Heart right ventricle (tissue), 16 donors: ENCODE data around the gene CSNK2A1. TPM values are rescaled to one million over a fixed set of nuclear protein-coding genes. Genes with fewer than 3 reads are reported as not detected.

Experiments
- ATAC-seq, 8 donors: fragments of 200-7000 bp; cut with Tn5 transposase; one replicate each; pipeline ENCODE4 v1.9.1; 2020; ENCODE audit warnings: mild to moderate bottlenecking in 8 of 8, moderate library complexity in 8 of 8, moderate number of reproducible peaks in 1 of 8
- DNase-seq, 2 donors: peaks; one replicate each; pipeline ENCODE4 v3.0.0-alpha.2; 2020
- H3K27ac ChIP-seq, 10 donors: fragments of 200-600 bp; sonication (generic) in 2 of 10; one replicate each; pipeline versions ENCODE4 v1.5.0 to v1.8.0; 2020 to 2022; ENCODE audit warnings: mild to moderate bottlenecking in 3 of 10
- H3K27me3 ChIP-seq, 7 donors: fragments of 200-600 bp; one replicate each; pipeline ENCODE4 v1.8.0; 2021 to 2022; ENCODE audit warnings: mild to moderate bottlenecking in 2 of 7
- H3K36me3 ChIP-seq, 9 donors: fragments of 200-600 bp; sonication (generic) in 1 of 9; one replicate each; pipeline versions ENCODE4 v1.5.0 to v1.8.0; 2020 to 2022; ENCODE audit warnings: mild to moderate bottlenecking in 2 of 9
- H3K4me1 ChIP-seq, 9 donors: fragments of 200-600 bp; sonication (generic) in 1 of 9; one replicate each; pipeline versions ENCODE4 v1.5.0 to v1.8.0; 2020 to 2022; ENCODE audit warnings: mild to moderate bottlenecking in 4 of 9
- H3K4me3 ChIP-seq, 10 donors: fragments of 200-600 bp; sonication (generic) in 2 of 10; one replicate each; pipeline versions ENCODE4 v1.5.0 to v1.8.0; 2020 to 2022; ENCODE audit warnings: mild to moderate bottlenecking in 7 of 10, moderate library complexity in 2 of 10
- H3K9me3 ChIP-seq, 11 donors: fragments of 200-600 bp in 10 of 11; sonication (generic) in 2 of 11; one replicate each; pipeline versions ENCODE4 v1.5.0 to v1.8.0; 2013 to 2022; ENCODE audit warnings: mild to moderate bottlenecking in 2 of 11, control low read depth in 1 of 11, moderate library complexity in 1 of 11
- CTCF ChIP-seq, 9 donors: fragments of 200-600 bp; sonication (generic) in 2 of 9; IDR thresholded peaks; one replicate each; pipeline versions ENCODE4 v1.5.0 to v1.8.0; 2021 to 2022; ENCODE audit warnings: antibody characterized with exemption in 9 of 9, mild to moderate bottlenecking in 5 of 9, moderate library complexity in 1 of 9
- WGBS, 2 donors: extraction: QIAGEN DNeasy Blood & Tissue Kit; methylation state at CpG; one replicate each; pipeline ENCODE4 v1.1.7; 2013; ENCODE audit warnings: inconsistent platforms in 1 of 2; 5-methylcytosine and 5-hydroxymethylcytosine counted together
- intact Hi-C, 10 donors: fragments of 100-400 bp; cut with DNase I; formaldehyde crosslinking; loops; one replicate each; pipeline versions ENCODE4 v1.11.1 to v1.14.2; 2022
- polyA plus RNA-seq, 2 donors: library from polyadenylated mRNA; stranded (reverse); fragments of 200-250 nt; gene quantifications; one replicate each; pipeline ENCODE4 v1.2.3, GENCODE V29; 2013
- total RNA-seq, 10 donors: library from RNA; stranded (reverse); fragmentation: NEBNext Ultra II Directional in 3 of 10; extraction: Animal tissue kit (Norgen Biotek cat#: 25700) in 3 of 10; gene quantifications; one replicate each; pipeline versions ENCODE4 v1.2.1 to v1.2.4, GENCODE V29; 2021 to 2023
- donor health status: Arrhythmogenic right ventricular cardiomyopathy.
- donor health status: ischemic (EF 13 %, LVEDD 7.1; RV severe dilation, severe dysfunction).
- donor health status: healthy with polysubstance abuse.
- donor health status: DM: no; HTN: yes; CAD: no.
- donor health status: DM: no; HTN: no; CAD: no.
- donor health status: ischemic (EF 25% LVEDD 6.9; RV normal size, moderate dysfunction).
- donor health status: ischemic (EF 25% LVEDD 5.7; RV mildly dilated, moderate dysfunction).
- donor health status: healthy.
- donor health status: DM: yes; HTN: yes; CAD: no.
- donor health status: Ischemic cardiomyopathy.
- donor health status: ischemic (EF 35%, LVEDD 5.7; RV mildly dilated, moderate dysfunction).
- donor health status: nonischemic (EF 11% LVEDD 7.7; RV severe dilation, severe dysfunction).
- donor health status: DM: yes; HTN: yes; CAD: no.
- donor health status: PGD.
- donor health status: ischemic (EF 29% LVEDD 5.4; RV normal size, mild dysfunction).
- donor health status: nonischemic (EF 23%, LVEDD 6.1; RV moderate dilation, normal function).

The CSNK2A1 gene
- total and polyA plus RNA-seq, 12 donors, result 21.4 to 137 (median 125) TPM

GRCh38 chr20:547394-547793 is 3.8 kb upstream of the CSNK2A1 start:
- Histone ChIP-seq H3K4me1 (peaks cover 2 to 16% (median 12%) of the 10 kb centered on the region in 9 donors), H3K9me3 (no peaks in the 10 kb centered on the region), H3K27ac (no peak overlapping the region), H3K36me3 (no peaks in the 10 kb centered on the region), H3K4me3 (no peak overlapping the region), H3K27me3 (peaks cover 0 to 16% (median 0%) of the 10 kb centered on the region in 7 donors)
- no peak for DNase-seq
- no peak for ATAC-seq
- intact Hi-C loops, result loop anchor here in 1 of 10 donors (5.0 kb wide), 1 partner anchor 105 kb away; the partner anchor contains the start of gene SRXN1
- no peak for TF ChIP-seq CTCF (IDR thresholded peaks at IDR 0.05)
- WGBS, 2 donors, result 96 to 100% methylated on average over 1 of the region's 1 CpG

- WGBS, 2 donors, result 94 to 96% methylated on average over 3 of the region's 3 CpGs
- H3K27ac ChIP-seq, result no peak overlapping the region
- no peaks in the 10 kb centered on the region for H3K36me3 ChIP-seq
- H3K9me3 ChIP-seq, result no peaks in the 10 kb centered on the region
- H3K4me1 ChIP-seq, result peaks cover 3 to 26% (median 22%) of the 10 kb centered on the region in 9 donors
- no peak for ATAC-seq
- TF ChIP-seq CTCF (IDR thresholded peaks at IDR 0.05), result no peak
- no peak for DNase-seq
- H3K4me3 ChIP-seq, result no peak overlapping the region
- H3K27me3 ChIP-seq, result peaks cover 0 to 16% (median 0%) of the 10 kb centered on the region in 7 donors
- intact Hi-C loops, result loop anchor here in 1 of 10 donors (5.0 kb wide), 1 partner anchor 106 kb away; the partner anchor contains the start of gene SRXN1
Observed at GRCh38 chr20:546353-546752, 2.8 kb upstream of the CSNK2A1 start.

- Histone ChIP-seq H3K27ac (peak overlapping the region; percentile 87 to 98 (median 94)), H3K27me3 (no peaks in the 10 kb centered on the region), H3K9me3 (peaks cover 0 to 15% (median 0%) of the 10 kb centered on the region in 11 donors), H3K36me3 (peaks cover 0 to 5% (median 0%) of the 10 kb centered on the region in 9 donors), H3K4me3 (peak overlapping the region in 9 of 10 donors; percentile 81 to 99 (median 96)), H3K4me1 (peaks cover 8 to 47% (median 39%) of the 10 kb centered on the region in 9 donors)
- ATAC-seq, result peak in 3 of 8 donors; percentile 3 to 7 (median 4)
- no peak for TF ChIP-seq CTCF (IDR thresholded peaks at IDR 0.05)
- 44 to 49% methylated on average over 6 of the region's 6 CpGs for WGBS, 2 donors
- intact Hi-C loops, result loop anchor here in 1 of 10 donors (5.0 kb wide), 1 partner anchor 182 kb away; no protein-coding TSS in a partner anchor
- DNase-seq, result no peak
Observed at GRCh38 chr20:544153-544725, 649 bp upstream of the CSNK2A1 start.

- ATAC-seq (peak in 6 of 8 donors; percentile 2 to 49 (median 8)), DNase-seq (peak in 1 of 2 donors; percentile 29)
- Histone ChIP-seq H3K9me3 (peaks cover 0 to 18% (median 0%) of the 10 kb centered on the region in 11 donors), H3K4me3 (peak overlapping the region; percentile 81 to 99 (median 96)), H3K36me3 (peaks cover 0 to 5% (median 0%) of the 10 kb centered on the region in 9 donors), H3K27me3 (no peaks in the 10 kb centered on the region), H3K27ac (peak overlapping the region; percentile 87 to 98 (median 94)), H3K4me1 (peaks cover 8 to 60% (median 45%) of the 10 kb centered on the region in 9 donors)
- TF ChIP-seq CTCF (IDR thresholded peaks at IDR 0.05), result no peak
- WGBS, 2 donors, result 1 to 3% methylated on average over 12 of the region's 12 CpGs
- intact Hi-C loops, result loop anchor here in 1 of 10 donors (5.0 kb wide), 1 partner anchor 181 kb away; no protein-coding TSS in a partner anchor
Observed at GRCh38 chr20:542777-543368, 717 bp downstream of the CSNK2A1 start.
